OCI-LY1 (cell line): ENCODE data around the gene C1orf226.

Experiments used
- CTCF ChIP-seq: fragments of 200-600 bp; sonication (generic), shearing (Covaris generic); IDR thresholded peaks from 2 replicates; pipeline ENCODE4 v1.5.1; 2017; ENCODE audit warnings: mild to moderate bottlenecking, antibody characterized with exemption, low read length, moderate library complexity, mixed read lengths
- EZH2 ChIP-seq: fragments of 200-600 bp; sonication (generic), shearing (Covaris generic); IDR thresholded peaks from 2 replicates; pipeline ENCODE4 v1.8.0; 2017; ENCODE audit warnings: borderline replicate concordance, mixed run types, mild to moderate bottlenecking, antibody characterized with exemption, low read length, moderate library complexity, mixed read lengths

GRCh38 chr1:162373072-162373427, 8.5 kb upstream of the C1orf226 start:
- TF ChIP-seq CTCF (no peak), EZH2 (no peak)
